IMR-90 (cell line): ENCODE measurements around the gene PIWIL4. TPM values are rescaled to one million over a fixed set of nuclear protein-coding genes. Genes with fewer than 3 reads are reported as not detected.

Experiments
- ATAC-seq: fragments of 200-7000 bp; cut with Tn5 transposase; 2 replicates; pipeline ENCODE4 v1.9.1; 2020; ENCODE audit warnings: low read depth, mild to moderate bottlenecking, moderate library complexity
- BruUV-seq: library from RNA; stranded (reverse); fragments of 400-500 nt; replicated peaks from 2 replicates; lab custom pipeline; 2021; lab: Mats Ljungman, UMichigan
- CTCF ChIA-PET: fragments of 300-600 bp; formaldehyde crosslinking; extraction: SDS; loops from one replicate; lab custom pipeline; 2021; ENCODE audit warnings: antibody characterized with exemption; lab: Yijun Ruan, JAX
- POLR2A ChIA-PET: fragments of 300-600 bp; sonication (Branson Sonifier 250); formaldehyde crosslinking; loops from one replicate; lab custom pipeline; 2022; ENCODE audit warnings: antibody characterized with exemption; ENCODE audit not compliant: unreplicated experiment; lab: Charles Lee
- DNase-seq: peaks from one replicate; pipeline ENCODE4 v3.0.0; 2013
- H2AFZ ChIP-seq: replicated peaks from 2 replicates; pipeline ENCODE3; 2013; ENCODE audit warnings: low read length, mild to moderate bottlenecking; ENCODE audit not compliant: poor library complexity
- H2AK5ac ChIP-seq: 2 replicates; pipeline ENCODE4 v1.6.1; 2013; ENCODE audit warnings: low read depth, low read length, inconsistent platforms
- H2AK9ac ChIP-seq: replicated peaks from 2 replicates; pipeline ENCODE3; 2013; ENCODE audit warnings: mild to moderate bottlenecking, low read depth, low read length, moderate library complexity; ENCODE audit not compliant: poor library complexity
- H2BK120ac ChIP-seq: 2 replicates; pipeline ENCODE4 v1.6.1; 2013; ENCODE audit warnings: low read depth, low read length, inconsistent platforms
- H2BK15ac ChIP-seq: 3 replicates; pipeline ENCODE4 v1.6.1; 2013; ENCODE audit warnings: low read depth, low read length, inconsistent platforms
- H2BK20ac ChIP-seq: 2 replicates; pipeline ENCODE4 v1.6.1; 2013; ENCODE audit warnings: low read depth, mild to moderate bottlenecking, inconsistent platforms, low read length, moderate library complexity
- H2BK5ac ChIP-seq: 2 replicates; pipeline ENCODE4 v1.6.1; 2013; ENCODE audit warnings: mild to moderate bottlenecking, low read depth, low read length, inconsistent platforms; ENCODE audit not compliant: poor library complexity, severe bottlenecking
- H3K14ac ChIP-seq: replicated peaks from 2 replicates; pipeline ENCODE4 v1.6.1; 2013; ENCODE audit warnings: low read depth, low read length, inconsistent platforms
- H3K18ac ChIP-seq: 2 replicates; pipeline ENCODE4 v1.6.1; 2013; ENCODE audit warnings: low read depth, low read length, control low read depth
- H3K23ac ChIP-seq: 2 replicates; pipeline ENCODE4 v1.6.1; 2013; ENCODE audit warnings: low read depth, low read length, inconsistent platforms
- H3K27ac ChIP-seq: 2 replicates; pipeline ENCODE4 v1.5.1; 2013; ENCODE audit warnings: mild to moderate bottlenecking, control low read depth, low read length; ENCODE audit not compliant: insufficient read depth
- H3K27me3 ChIP-seq: 2 replicates; pipeline ENCODE4 v1.6.1; 2013; ENCODE audit warnings: low read length; ENCODE audit not compliant: control insufficient read depth, insufficient read depth
- H3K36me3 ChIP-seq: 2 replicates; pipeline ENCODE4 v1.6.1; 2013; ENCODE audit warnings: low read length, mixed read lengths; ENCODE audit not compliant: control insufficient read depth, insufficient read depth
- H3K4ac ChIP-seq: 2 replicates; pipeline ENCODE4 v1.6.1; 2013; ENCODE audit warnings: low read depth, low read length, inconsistent platforms
- H3K4me1 ChIP-seq: 2 replicates; pipeline ENCODE4 v1.6.1; 2013; ENCODE audit warnings: low read length, mixed read lengths; ENCODE audit not compliant: control insufficient read depth, insufficient read depth
- H3K4me2 ChIP-seq: 2 replicates; pipeline ENCODE4 v1.6.1; 2013; ENCODE audit warnings: low read depth, mild to moderate bottlenecking, control low read depth, low read length, moderate library complexity
- H3K4me3 ChIP-seq: 2 replicates; pipeline ENCODE4 v1.5.1; 2013; ENCODE audit warnings: low read depth, mild to moderate bottlenecking, control low read depth, low read length, moderate library complexity; ENCODE audit not compliant: insufficient read depth
- H3K56ac ChIP-seq: 2 replicates; pipeline ENCODE4 v1.6.1; 2013; ENCODE audit warnings: low read length, inconsistent platforms; ENCODE audit not compliant: insufficient read depth; ENCODE audit errors: extremely low read depth
- H3K79me1 ChIP-seq, 2 experiments: 2 replicates each; pipeline ENCODE4 v1.6.1; 2013; ENCODE audit warnings: low read length in 2 of 2, inconsistent platforms in 1 of 2, low read depth in 1 of 2
- H3K9ac ChIP-seq: 2 replicates; pipeline ENCODE4 v1.6.1; 2013; ENCODE audit warnings: low read depth, low read length, control low read depth
- H3K9me1 ChIP-seq: 2 replicates; pipeline ENCODE4 v1.6.1; 2013; ENCODE audit warnings: low read length, inconsistent platforms; ENCODE audit not compliant: insufficient read depth
- H3K9me3 ChIP-seq: 2 replicates; pipeline ENCODE4 v1.6.1; 2013; ENCODE audit warnings: low read length; ENCODE audit not compliant: control insufficient read depth, insufficient read depth
- H4K20me1 ChIP-seq: 2 replicates; pipeline ENCODE4 v1.6.1; 2013; ENCODE audit warnings: low read length, inconsistent platforms; ENCODE audit not compliant: insufficient read depth
- H4K5ac ChIP-seq: 2 replicates; pipeline ENCODE4 v1.6.1; 2013; ENCODE audit warnings: mild to moderate bottlenecking, low read depth, low read length, control low read depth
- H4K8ac ChIP-seq, 2 experiments: 2 replicates each; pipeline ENCODE4 v1.6.1; 2013; ENCODE audit warnings: low read depth in 2 of 2, low read length in 2 of 2, control low read depth in 1 of 2, inconsistent platforms in 1 of 2
- H4K91ac ChIP-seq: 2 replicates; pipeline ENCODE4 v1.6.1; 2013; ENCODE audit warnings: low read depth, low read length, inconsistent platforms; ENCODE audit not compliant: insufficient read depth
- BHLHE40 ChIP-seq: fragments of 150-350 bp; IDR thresholded peaks from 2 replicates; pipeline ENCODE4 v1.6.1; 2016; ENCODE audit warnings: mild to moderate bottlenecking, low read depth, low read length
- CEBPB ChIP-seq: IDR thresholded peaks from 2 replicates; pipeline ENCODE4 v1.6.1; 2012; ENCODE audit warnings: low read depth, low read length, improper control_type of control experiment
- CHD1 ChIP-seq: IDR thresholded peaks from 2 replicates; pipeline ENCODE4 v1.6.1; 2012; ENCODE audit warnings: low read depth, low read length, improper control_type of control experiment
- MAZ ChIP-seq: IDR thresholded peaks from 2 replicates; pipeline ENCODE4 v1.6.1; 2012; ENCODE audit warnings: low read depth, mild to moderate bottlenecking, low read length, improper control_type of control experiment, moderate library complexity, borderline replicate concordance
- MXI1 ChIP-seq: IDR thresholded peaks from 2 replicates; pipeline ENCODE4 v1.6.1; 2012; ENCODE audit warnings: low read depth, mild to moderate bottlenecking, low read length, moderate library complexity, borderline replicate concordance
- POLR2A ChIP-seq: IDR thresholded peaks from 2 replicates; pipeline ENCODE4 v1.6.1; 2012; ENCODE audit warnings: mild to moderate bottlenecking, low read depth, low read length
- SMC3 ChIP-seq: fragments of 150-350 bp; IDR thresholded peaks from 2 replicates; pipeline ENCODE4 v1.6.1; 2016; ENCODE audit warnings: low read depth, mild to moderate bottlenecking, antibody characterized with exemption, low read length, moderate library complexity
- WGBS, 2 experiments: methylation state at CpG; one replicate each; pipeline versions ENCODE4 v1.1.5 to v1.1.7; 2013; ENCODE audit warnings: missing lambda C conversion rate in 2 of 2; ENCODE audit not compliant: insufficient read length in 1 of 2; ENCODE audit errors: extremely low coverage in 2 of 2; 5-methylcytosine and 5-hydroxymethylcytosine counted together
- dilution Hi-C: fragments of 300-500 bp; cut with HindIII; formaldehyde crosslinking; loops from one replicate; pipeline ENCODE4 v1.14.3; 2018; ENCODE audit warnings: low sequenced_read_pairs; ENCODE audit not compliant: unreplicated experiment
- in situ Hi-C: fragments of 300-500 bp; cut with MboI; formaldehyde crosslinking; loops from 3 replicates; pipeline ENCODE4 v1.14.3; 2019; ENCODE audit warnings: low sequenced_read_pairs, inconsistent platforms, mixed read lengths
- intact Hi-C: fragments of 100-400 bp; cut with micrococcal nuclease; formaldehyde crosslinking; loops from 2 replicates; pipeline ENCODE4 v1.10.0; 2022
- polyA plus RNA-seq, 3 experiments: library from polyadenylated mRNA; depleted of rRNA; stranded (reverse); fragments of >200 nt; gene quantifications; 2 replicates each; pipeline ENCODE4 v1.2.3, GENCODE V29; 2012; ENCODE audit warnings: low replicate concordance in 1 of 3
- total RNA-seq: library from RNA; depleted of rRNA; stranded (reverse); fragments of >200 nt; gene quantifications from 2 replicates; pipeline ENCODE4 v1.2.3, GENCODE V29; 2012

PIWIL4 gene
- total and polyA plus RNA-seq, 2 of the 4 experiments (the other 2 are of a cell fraction) = 0.72 to 1.3 TPM

DNA sequence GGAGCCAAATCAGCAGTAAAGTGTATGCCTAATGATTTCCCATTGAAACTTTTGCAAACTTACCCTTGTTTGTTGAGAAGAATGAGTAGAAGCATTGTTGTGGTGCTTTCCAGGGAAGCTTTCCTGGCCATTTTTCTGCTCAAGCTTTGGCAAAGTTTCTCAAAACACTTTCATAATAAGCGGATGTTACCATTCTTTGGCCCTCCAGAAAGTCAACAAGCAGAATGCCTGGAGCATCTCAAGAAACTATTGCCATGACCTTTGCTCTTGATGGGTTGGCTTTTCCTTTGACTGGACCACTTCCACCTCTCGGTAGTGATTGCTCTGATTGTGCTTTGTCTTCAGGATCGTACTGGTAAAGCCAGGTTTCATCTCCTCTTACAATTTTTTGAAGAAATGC lies 10.7 kb downstream of the PIWIL4 start:
- Histone ChIP-seq H4K8ac (no peak overlapping the region), H4K20me1 (no peaks in the 10 kb centered on the region), H3K4ac (no peak overlapping the region), H3K14ac (no peak overlapping the region), H4K5ac (no peak overlapping the region), H3K9me3 (no peaks in the 10 kb centered on the region), H3K23ac (no peak overlapping the region), H2AK5ac (no peak overlapping the region), H3K56ac (no peak overlapping the region), H2BK120ac (no peak overlapping the region), H4K91ac (no peak overlapping the region), H3K79me1 (no peaks in the 10 kb centered on the region), H3K9ac (no peak overlapping the region), H2BK15ac (no peak overlapping the region), H2AFZ (no peak overlapping the region), H2BK20ac (no peak overlapping the region), H3K4me1 (peaks cover 5% of the 10 kb centered on the region), H2BK5ac (no peak overlapping the region), H3K18ac (no peak overlapping the region), H3K27me3 (peaks cover 6% of the 10 kb centered on the region), H3K27ac (no peak overlapping the region), H3K4me2 (no peak overlapping the region), H3K36me3 (no peaks in the 10 kb centered on the region), H3K4me3 (no peak overlapping the region), H3K9me1 (peaks cover 5% of the 10 kb centered on the region; the same call in 1 of the 2 replicates), H2AK9ac (no peak overlapping the region)
- intact Hi-C loops (no loop called here), in situ Hi-C loops (loop anchor here (10.0 kb wide), 1 partner anchor 53 kb away; no protein-coding TSS in a partner anchor), dilution Hi-C loops (no loop called here)
- no peak for TF ChIP-seq CHD1
- no peak for TF ChIP-seq POLR2A
- TF ChIP-seq CEBPB = no peak
- TF ChIP-seq BHLHE40 = no peak
- TF ChIP-seq SMC3 = no peak
- TF ChIP-seq MXI1 = no peak
- no peak for TF ChIP-seq MAZ
- BruUV-seq = no TSS peak
- WGBS, 2 experiments = no CpG with 5 or more reads among the region's 3 CpGs
- ChIA-PET CTCF (no interaction called here), POLR2A (no interaction called here)
- DNase-seq (no peak), ATAC-seq (no peak)
